ENCODE results near the gene MBD1.
"Not testable (repeated sequence)": the region's sequence is repeated elsewhere in the genome, so short reads cannot be mapped to it uniquely, and the experiment has no call there.

MBD1 gene

GRCh38 chr18:50277942-50278341 lies 3.4 kb downstream of the MBD1 start:
- no peak for DNase-seq
- intact Hi-C loops (cut with DNase I) = loop anchor here (10.0 kb wide), 1 partner anchor 783 kb away; the partner anchor contains the start of gene RPL17

GRCh38 chr18:50276452-50276851 lies 4.9 kb downstream of the MBD1 start:
- intact Hi-C loops (cut with DNase I) = loop anchor here (10.0 kb wide), 1 partner anchor 782 kb away; the partner anchor contains the start of gene RPL17
- DNase-seq = no peak

GRCh38 chr18:50275503-50276036 lies 5.8 kb downstream of the MBD1 start:
- intact Hi-C loops (cut with DNase I) = loop anchor here (10.0 kb wide), 1 partner anchor 781 kb away; the partner anchor contains the start of gene RPL17
- DNase-seq = no peak

- intact Hi-C loops (cut with DNase I) = loop anchor here (10.0 kb wide), 1 partner anchor 780 kb away; the partner anchor contains the start of gene RPL17
- DNase-seq = no peak
Measured at GRCh38 chr18:50274941-50275340, 6.4 kb downstream of the MBD1 start.

- intact Hi-C loops (cut with DNase I) = loop anchor here (10.0 kb wide), 1 partner anchor 779 kb away; the partner anchor contains the start of gene RPL17
- DNase-seq = no peak
Measured at GRCh38 chr18:50274044-50274442, 7.3 kb downstream of the MBD1 start.

GRCh38 chr18:50273203-50274043 lies 7.9 kb downstream of the MBD1 start:
- intact Hi-C loops (cut with DNase I) = loop anchor here (10.0 kb wide), 1 partner anchor 779 kb away; the partner anchor contains the start of gene RPL17
- no peak for DNase-seq

GRCh38 chr18:50272568-50272967 lies 8.8 kb downstream of the MBD1 start:
- no peak for DNase-seq
- intact Hi-C loops (cut with DNase I) = loop anchor here (10.0 kb wide), 1 partner anchor 778 kb away; the partner anchor contains the start of gene RPL17

GRCh38 chr18:50268022-50268747 lies 13.1 kb downstream of the MBD1 start:
- DNase-seq = peak in 41 of 42 donors; percentile 46 to 89 (median 73)
- intact Hi-C loops (cut with DNase I) = no loop called here

GRCh38 chr18:50266248-50266704 lies 15.0 kb downstream of the MBD1 start, which contains the start of gene CFAP53:
Gene CFAP53 (minus strand): TSS chr18:50266495. CDS start chr18:50266404, 91 bp downstream.
- intact Hi-C loops (cut with DNase I) = no loop called here
- peak; percentile 76 to 95 (median 88) for DNase-seq

GRCh38 chr18:50262977-50263376 lies 18.3 kb downstream of the MBD1 start:
- no peak for DNase-seq
- intact Hi-C loops (cut with DNase I) = no loop called here

- intact Hi-C loops (cut with DNase I) = no loop called here
- no peak for DNase-seq
Measured at GRCh38 chr18:50250935-50251334, 30.4 kb downstream of the MBD1 start.

- intact Hi-C loops (cut with DNase I) = no loop called here
- no peak for DNase-seq
Measured at GRCh38 chr18:50249576-50249975, 31.7 kb downstream of the MBD1 start.

- intact Hi-C loops (cut with DNase I) = no loop called here
- DNase-seq = no peak
Measured at GRCh38 chr18:50247561-50247960, 33.8 kb downstream of the MBD1 start.

GRCh38 chr18:50241768-50242167 lies 39.6 kb downstream of the MBD1 start:
- intact Hi-C loops (cut with DNase I); DNase-seq: not testable (repeated sequence)

- DNase-seq = peak in 30 of 42 donors; percentile 6 to 67 (median 32)
- intact Hi-C loops (cut with DNase I) = no loop called here
Measured at GRCh38 chr18:50240080-50240563, 41.2 kb downstream of the MBD1 start.

- DNase-seq = no peak
- intact Hi-C loops (cut with DNase I) = no loop called here
Measured at GRCh38 chr18:50232419-50232818, 48.9 kb downstream of the MBD1 start.

GRCh38 chr18:50231621-50232020 lies 49.7 kb downstream of the MBD1 start:
- intact Hi-C loops (cut with DNase I) = no loop called here
- DNase-seq = no peak

- intact Hi-C loops (cut with DNase I); DNase-seq: not testable (repeated sequence)
Measured at GRCh38 chr18:50220249-50220648, 61.1 kb downstream of the MBD1 start.

Data from head of caudate nucleus (tissue), 42 donors.